HL-60 (cell line): ENCODE data around the gene NAT9.

Experiments
- CTCF ChIP-seq: IDR thresholded peaks from one replicate; pipeline ENCODE4 v1.5.1; 2011; ENCODE audit warnings: low read length, control low read depth, inconsistent platforms; ENCODE audit not compliant: insufficient read depth
- GABPA ChIP-seq: IDR thresholded peaks from 2 replicates; pipeline ENCODE4 v1.6.1; 2012; ENCODE audit warnings: low read depth
- POLR2AphosphoS5 ChIP-seq: IDR thresholded peaks from 2 replicates; pipeline ENCODE4 v1.6.1; 2012; ENCODE audit warnings: low read depth

GRCh38 chr17:74749279-74750038 lies 26.7 kb downstream of the NAT9 start:
- TF ChIP-seq CTCF (no peak), POLR2AphosphoS5 (no peak), GABPA (no peak)
